Myocyte (in vitro differentiated cells): Measurements from ENCODE around the gene MORC1. TPM values are rescaled to one million over a fixed set of nuclear protein-coding genes. Genes with fewer than 3 reads are reported as not detected.
"Not testable (repeated sequence)": the region's sequence is repeated elsewhere in the genome, so short reads cannot be mapped to it uniquely, and the experiment has no call there.

ENCODE experiments used
- DNase-seq: peaks from one replicate; pipeline ENCODE4 v3.0.0-alpha.2; 2012; ENCODE audit warnings: low read depth
- total RNA-seq: library from RNA; depleted of rRNA; stranded (reverse); fragments of >200 nt; gene quantifications from 2 replicates; pipeline ENCODE4 v1.2.3, GENCODE V29; 2014

MORC1 gene
- total RNA-seq, 1 donor from 2014 or later: not detected

DNA sequence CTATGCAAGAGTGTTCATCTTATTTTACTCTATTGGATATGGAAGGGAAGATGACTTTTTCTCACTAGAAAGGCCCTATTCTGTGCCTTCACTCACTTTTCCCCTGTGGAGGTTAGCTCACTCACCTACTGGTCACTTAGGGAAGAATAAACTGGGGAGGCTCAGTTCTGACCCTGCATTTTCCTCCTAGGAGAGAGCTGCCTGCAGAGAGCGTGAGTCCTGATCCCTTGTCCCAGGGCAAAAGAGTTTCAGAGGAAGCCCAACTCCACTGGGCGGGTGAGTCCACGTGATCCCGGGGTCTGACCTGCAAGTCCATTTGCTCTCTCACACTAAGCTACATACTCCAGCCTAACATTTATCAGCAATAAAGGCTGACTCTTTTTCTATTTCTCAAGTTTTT lies 8.4 kb downstream of the MORC1 start:
- DNase-seq: no peak

DNA sequence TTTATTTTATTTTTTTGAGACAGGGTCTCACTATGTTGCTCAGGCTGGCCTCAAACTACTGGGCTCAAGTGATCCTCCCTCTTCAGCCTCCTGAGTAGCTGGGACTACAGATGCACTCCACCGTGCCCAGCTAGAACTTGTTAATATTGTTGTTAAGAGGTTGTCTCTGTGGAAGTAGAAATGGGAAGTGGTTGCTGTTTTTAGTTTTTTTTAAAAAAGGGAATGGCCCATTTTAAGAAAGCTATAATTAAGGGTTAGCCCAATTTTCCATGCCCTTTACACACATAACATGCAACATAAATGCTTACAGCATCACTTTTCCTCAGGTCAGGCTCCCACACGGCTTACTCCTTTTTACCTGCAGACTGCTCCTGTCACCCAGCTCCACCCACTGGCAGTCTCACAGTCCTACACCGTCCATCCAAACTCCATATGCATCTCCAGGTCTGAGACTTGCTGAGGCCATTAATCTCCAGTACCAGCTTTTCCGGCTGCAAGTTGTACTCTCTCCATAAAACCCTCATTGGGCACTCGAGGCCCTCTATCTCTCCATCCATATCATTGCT lies 19.8 kb downstream of the MORC1 start:
- no peak for DNase-seq

DNA sequence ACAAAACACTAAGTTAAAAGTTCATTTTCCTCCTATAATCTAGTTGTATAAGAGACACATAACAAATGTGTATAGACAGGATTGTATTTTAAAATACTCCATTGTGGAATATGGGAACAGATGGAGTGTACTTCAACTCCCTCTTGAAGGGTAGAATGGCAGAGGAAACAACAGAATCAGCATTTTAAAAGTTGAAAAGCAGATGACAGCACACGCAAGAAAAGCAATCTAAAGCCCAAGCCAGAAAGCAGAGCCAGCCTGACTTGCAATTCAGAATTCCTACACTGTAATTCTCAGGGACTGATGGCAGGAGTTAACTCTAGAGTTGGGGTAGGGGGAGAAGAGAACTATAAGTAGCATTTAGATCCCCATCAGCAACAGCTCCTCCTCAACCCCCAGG lies 22.8 kb downstream of the MORC1 start:
- DNase-seq: no peak

DNA sequence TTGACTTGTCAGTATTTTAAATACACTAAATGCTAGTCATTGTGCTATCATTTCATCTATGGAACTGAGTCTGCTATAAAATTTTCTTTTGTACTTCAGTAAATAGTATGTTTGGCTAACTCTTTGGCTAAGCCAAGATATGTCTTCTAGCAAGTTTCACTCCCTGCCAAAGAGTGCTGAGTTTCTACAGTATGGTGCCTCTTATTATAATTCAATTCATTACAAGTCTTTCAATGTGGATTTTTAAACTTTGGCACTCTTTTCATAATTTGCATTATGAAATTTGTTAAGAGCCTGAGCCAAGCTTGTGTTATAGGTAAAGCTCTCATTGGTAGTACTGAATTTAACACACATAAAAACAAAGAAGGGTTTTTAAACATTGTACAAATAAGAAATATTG lies 24.4 kb downstream of the MORC1 start:
- no peak for DNase-seq

DNA sequence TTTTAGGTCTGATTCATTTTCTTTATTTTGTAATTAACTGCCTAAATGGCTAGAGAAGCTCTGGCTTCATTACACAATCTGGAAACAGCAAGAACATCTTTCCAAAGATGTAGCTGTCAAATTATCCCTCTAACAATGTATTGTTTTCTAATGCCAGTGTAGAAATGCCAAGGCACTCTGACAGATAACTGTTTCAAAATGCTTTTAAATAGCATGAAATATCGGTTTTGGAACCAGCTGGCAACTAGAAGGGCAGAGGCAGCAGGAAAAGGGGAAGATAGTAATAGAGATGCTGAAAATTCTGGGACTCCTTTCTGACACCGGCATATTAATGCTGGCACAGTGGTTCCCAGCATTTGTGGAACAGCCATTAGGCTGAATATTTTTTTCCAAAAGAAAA lies 26.1 kb downstream of the MORC1 start:
- DNase-seq: no peak

DNA sequence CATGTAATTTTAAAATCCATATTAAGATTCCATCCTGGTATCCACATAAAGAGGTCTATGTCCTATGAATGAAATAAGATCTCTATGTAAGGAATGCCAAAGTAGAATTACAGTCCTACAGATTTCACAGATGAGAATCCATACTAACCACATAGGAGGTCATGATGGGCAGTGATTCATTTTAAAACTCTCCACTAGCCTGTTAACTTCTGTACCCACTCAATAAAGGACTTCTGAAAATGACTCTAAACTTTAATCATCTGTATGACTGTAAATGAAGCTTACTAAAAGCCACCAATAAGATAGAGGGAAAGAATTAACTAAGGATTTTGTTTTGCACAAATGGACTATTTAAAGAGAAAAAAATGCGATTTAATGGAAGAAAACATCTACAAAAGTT lies 28.7 kb downstream of the MORC1 start:
- DNase-seq: no peak

DNA sequence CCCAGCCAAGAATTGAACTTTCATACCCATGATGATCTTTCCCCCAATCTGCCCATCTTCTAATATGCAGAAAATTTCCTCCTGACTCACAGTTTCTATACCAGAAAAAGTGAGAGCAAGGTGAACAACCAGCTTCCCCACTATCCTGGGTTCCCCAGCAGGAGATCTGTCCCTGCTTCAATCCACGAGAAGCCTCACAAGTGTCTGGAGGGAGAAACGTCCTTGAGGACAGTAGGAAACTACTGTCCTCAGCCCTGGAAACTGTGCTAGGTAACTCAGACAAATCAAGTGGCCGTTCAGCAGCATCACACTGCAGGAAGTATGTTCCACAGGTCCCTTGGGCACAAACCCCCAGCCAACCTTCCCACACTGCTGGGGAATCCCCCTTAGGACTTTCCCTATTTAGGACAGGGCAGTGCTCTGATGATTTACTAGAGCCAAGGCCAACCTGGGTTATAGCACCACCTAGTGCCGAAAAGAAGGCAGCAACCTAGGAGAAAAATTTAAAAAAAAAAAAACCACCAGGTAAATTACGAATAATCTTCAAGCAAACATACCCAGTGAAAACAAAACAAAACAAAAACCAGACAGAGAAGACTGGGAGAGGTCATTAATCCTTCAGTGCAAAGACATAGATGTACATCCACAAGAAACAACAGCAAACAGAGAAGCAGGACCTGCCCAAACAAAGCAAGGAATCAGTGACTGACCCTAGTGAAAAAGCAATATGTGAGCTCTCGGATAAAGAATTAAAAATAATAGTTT lies 36.0 kb downstream of the MORC1 start:
- DNase-seq: peak; percentile 9

DNA sequence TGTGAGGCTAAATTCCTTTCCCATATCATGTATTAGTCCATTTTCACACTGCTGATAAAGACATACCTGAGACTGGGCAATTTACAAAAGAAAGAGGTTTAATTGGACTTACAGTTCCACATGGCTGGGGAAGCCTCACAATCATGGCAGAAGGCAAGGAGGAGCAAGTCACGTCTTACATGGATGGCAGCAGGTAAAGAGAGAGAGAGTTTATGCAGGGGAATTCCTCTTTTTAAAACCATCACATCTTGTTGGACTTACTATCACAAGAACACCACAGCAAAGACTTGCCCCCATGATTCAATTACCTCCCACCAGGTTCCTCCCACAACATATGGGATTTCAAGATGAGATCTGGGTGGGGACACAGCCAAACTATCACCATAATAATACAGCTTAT lies 37.8 kb downstream of the MORC1 start:
- DNase-seq: not testable (repeated sequence)

DNA sequence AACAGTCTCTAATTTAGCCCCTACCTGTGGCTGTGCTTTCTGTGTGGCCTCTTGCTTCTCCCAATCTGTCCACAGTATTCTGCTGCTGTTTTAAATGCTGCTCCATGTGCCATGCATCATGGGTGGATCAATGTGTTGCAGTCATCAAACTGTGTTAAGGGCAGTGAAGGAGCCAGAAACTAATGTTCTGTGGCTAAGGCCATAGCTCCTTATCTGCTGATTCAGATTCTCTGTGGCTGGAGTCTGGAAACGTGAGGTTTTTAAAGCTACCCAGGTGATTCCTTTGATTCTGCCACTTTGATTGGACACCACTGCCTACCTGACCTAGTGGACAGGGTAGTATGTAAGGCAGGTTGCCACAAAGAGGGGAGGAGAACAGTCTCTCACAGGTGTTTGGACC lies 44.8 kb downstream of the MORC1 start:
- no peak for DNase-seq

DNA sequence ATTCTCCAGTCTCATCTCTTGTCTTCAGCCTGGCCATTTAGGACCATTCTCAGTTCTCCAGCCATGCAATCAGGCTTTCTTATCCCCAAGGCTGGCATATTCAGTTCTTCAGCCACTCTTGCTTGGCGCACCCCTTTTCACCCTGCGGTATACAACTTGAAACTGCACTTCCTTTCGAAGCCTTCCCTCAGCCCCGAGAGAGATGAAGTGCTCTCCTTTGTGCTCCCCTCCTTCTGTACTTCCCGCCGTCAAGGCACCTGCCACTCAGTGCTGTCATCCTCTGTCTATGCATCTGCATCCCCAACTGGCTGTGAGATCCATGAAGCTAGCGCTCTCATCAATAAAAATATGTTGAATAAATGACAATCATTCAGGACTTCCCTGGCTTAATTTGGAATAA lies 45.7 kb downstream of the MORC1 start:
- no peak for DNase-seq

DNA sequence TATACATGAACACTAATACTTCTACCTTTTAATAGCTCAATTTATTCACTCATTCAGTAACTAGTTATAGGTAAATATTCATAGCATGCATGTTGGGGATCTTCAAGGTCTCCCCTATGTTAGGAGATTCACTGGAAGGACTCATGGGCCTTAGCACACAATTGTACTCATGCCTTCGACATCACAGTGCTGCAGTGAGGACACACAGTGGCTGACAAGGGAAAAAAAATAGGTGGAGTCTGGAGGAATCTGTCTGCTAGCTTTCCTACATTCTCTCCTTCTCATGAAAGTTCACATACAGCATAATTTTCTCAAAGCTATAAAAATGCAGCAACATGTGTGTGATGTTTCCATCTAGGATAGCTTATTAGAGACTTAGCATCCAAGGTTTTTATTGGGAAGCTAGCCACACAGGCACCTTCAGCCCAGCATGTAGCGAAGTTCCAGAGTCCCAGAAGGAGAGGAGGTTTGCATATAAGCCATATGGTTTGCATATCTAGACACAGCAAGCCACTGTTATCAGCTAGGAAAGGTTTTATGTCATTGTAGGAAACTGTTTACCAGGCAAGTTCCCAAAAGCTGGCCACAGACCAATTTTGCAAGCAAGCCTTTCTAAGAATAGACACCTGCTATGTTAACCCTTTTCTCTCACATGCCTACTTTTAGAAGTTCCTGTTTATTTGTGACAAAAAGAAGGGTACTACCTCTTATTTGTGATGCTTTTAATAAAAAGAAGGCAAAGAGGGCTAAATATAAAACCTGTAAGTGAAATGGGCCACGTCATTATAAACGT lies 46.4 kb downstream of the MORC1 start:
- no peak for DNase-seq

DNA sequence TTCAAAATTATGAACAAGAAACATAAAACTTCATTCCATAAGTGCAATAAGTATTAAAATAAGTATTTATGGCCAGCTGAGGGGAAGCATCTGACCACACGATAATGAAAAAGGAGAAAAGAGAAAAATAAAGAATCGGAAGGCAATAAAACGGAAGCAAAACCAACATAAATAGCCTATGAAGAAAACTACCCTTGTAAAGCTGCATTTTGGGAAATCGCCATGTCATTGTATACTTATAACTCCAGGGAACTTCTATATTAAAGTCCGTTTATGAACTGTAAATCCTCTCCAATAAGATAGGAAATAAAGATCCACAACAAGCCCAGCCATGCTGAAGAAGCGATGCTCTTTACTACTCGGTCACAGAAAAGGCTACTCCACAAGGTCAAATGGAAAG lies 47.7 kb downstream of the MORC1 start:
- no peak for DNase-seq

DNA sequence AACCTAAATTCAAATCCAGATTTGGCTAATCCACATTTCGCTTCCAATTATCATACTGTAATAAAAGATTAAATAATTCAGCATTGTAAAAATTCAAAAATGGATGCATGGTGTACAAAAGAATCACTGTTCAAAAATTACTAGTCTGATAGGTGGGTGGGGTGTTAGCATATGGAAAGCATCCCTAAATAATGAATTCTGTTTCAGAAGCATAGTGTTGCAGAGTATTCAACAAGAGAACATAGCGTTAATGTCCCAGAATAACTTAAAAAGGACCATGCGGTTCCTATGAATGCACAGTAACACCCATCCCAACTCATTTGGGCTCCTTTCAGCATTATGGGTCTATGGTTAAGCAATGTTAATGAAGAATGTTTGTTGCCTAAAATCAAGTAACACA lies 51.1 kb downstream of the MORC1 start:
- DNase-seq: no peak

DNA sequence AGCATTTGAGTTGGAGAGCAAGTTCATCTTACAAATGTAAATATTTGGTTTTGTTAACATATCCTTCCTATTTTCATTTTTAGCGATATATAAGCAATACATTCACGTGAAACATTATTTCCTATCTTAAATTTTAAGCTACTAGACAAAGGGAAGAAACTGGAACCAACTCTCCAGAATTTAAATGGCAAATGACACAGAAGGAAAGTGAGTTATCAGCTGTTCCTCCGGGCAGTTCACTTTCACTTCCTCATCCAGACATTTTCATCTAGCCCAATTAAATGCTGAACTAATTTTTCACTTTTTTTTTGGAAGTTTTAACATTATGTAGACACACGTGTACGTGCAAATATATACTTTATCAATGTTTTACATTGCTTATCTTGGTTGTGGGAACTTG lies 58.7 kb downstream of the MORC1 start:
- no peak for DNase-seq

DNA sequence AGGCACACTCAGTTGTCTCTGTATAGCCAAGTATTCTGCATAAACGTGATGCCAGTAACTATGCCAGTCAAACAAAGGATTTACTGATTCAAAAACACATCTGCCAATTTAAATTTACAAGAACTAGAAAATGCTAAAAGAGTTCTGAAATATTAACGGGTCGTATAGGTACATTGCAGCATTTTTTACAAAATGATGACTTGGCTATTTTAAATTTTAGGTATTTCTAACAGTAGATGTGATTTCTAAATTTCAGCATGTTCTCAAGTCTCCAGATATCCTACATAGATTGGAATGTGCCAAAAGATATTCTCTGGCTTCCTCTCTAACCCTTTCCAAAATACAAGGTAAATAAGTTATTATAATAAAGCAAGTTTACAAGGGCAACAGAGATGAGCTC lies 60.3 kb downstream of the MORC1 start:
- no peak for DNase-seq

DNA sequence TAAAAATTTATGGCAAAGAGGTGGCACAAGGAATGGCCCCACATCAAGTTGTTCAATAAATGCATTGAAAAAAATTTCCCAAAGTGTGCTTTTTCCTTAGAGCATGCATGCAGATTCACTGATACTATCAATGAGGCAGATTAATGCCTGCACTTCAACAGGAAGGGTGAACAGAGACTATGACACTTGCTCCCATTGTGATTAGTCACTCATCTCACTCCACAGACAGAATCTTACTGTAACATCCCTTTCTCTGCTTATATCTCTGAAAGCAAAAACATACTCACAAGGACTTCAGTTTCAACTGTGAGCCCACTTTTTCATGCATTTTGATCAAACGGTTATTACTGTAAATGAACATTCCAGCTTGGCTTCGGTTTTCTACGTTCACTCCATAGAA lies 60.9 kb downstream of the MORC1 start:
- no peak for DNase-seq

DNA sequence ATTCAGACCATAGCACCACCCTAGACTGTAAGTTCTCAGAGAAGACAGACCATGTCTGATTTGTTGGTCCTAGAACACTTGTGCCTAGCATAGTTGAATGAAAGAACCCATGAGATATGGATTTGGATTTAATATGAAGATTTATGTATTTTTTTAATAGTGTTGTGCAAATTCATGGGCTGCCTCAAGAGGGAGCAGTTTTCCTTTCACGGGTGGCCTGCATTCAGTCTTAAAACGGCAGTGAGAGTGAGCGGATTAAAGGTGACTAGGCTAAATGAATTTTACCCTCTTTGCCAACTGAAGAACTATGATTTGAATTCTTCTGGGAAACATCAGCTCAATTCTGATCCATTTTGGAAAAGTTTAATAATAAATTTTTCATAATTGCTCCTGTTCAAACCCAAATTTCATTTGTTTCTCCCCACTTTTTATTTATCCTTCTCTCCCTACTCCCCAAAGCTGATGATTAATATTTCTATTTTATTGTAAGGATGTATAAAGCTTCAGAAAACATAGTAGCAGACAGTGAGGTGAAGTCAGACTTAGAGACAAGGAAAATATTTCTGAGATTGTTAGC lies 67.3 kb downstream of the MORC1 start:
- no peak for DNase-seq

DNA sequence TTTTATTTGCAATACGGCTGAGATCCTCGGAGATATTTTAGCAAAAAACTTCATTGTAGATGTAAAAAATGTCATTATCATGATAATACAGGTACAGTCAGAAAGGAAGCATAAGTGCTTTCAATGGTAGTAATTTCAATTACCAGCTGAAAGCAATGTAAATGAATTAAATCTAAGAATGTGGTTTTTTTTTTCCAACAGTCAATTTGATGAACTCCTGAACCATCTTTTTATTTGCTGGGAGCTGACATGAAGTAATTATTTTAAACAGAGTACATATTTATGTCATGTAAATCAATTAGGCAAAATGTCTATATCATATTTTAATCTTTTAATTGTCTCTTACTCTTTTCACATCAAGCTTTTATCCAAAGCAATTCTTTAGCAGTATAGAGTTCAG lies 70.6 kb downstream of the MORC1 start:
- no peak for DNase-seq

DNA sequence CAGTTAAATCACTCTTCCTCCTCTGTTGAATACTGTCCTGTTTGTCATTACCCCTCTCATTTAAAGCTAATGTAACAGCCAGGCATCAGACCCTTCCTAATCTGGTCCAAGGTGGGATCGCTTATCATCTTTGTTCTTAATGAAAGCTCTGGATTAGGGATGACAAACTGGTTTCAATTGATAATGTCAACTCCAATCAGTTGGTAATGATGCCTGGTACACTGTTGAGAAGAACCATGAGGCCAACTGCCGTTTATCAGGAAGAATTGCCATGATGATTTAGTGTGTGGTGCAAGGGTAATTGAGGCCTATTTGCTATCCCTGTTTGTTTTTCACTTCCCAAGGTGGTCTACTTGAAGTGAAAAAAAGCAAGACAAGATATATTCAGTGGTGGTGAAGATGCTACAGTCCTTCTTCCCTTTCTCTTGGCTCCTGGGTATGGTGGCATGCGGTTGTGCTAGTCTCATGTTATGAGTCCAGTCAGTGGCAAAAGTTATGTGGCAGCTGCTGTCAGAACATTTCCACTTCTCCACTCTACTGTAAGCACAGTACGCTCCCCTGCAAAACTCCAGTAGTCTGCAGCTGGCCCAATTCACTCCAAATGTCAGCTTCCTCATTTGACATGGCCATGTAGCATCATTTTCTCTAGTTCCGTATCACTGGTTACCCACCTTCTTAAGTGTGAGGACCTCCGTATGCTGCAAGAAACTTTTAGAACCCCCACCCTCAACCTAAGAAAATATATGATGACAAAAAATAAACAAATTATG lies 72.5 kb downstream of the MORC1 start:
- no peak for DNase-seq

DNA sequence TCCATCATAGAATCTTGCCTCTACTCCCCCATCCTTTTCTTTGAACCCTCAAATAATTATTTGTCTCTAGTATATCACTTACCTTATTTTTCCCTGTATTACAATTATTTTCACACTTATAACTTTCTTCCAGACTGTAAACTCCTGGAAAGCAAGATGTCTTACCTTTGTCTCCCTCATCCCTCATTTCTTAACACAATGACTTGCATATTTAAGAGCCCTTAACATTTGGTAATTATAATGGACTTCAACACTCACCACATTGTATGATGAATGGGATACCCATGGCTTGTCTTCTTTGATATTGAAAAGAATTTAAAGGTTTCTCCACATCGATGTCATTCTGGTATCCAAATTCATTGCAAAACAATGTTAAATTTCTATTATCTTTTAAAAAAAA lies 82.9 kb downstream of the MORC1 start:
- no peak for DNase-seq

DNA sequence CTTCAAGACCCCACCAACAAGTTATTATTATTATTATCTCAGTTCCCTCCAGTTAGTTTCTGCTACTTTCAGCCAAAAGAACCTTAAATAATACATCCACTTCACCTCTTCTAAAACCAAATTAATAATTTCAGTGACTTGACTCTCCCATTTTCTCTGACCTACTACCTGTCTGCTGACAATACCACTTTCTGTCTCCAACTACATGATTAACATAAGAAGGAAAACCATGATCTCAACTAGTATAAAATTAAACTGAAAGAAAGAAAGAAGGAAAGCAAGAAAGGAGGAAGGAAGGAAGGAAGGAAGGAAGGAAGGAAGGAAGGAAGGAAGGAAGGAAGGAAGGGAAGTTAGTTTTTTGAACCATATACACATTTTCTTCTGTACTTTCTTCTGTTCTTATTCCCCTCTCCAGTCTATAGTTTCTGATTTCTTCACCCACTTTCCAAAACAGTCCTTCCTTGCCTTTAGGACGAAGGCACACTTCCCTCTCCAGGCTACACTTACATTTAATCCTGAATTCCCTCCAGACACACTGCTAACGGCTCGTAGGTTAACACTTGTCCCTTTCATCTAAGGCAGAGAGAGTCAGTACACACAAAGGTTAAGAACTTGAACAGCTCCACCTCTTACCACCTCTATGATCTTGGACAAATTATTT lies 84.8 kb downstream of the MORC1 start:
- DNase-seq: no peak
